A549 (cell line): ENCODE data around the gene TAL1. TPM values are rescaled to one million over a fixed set of nuclear protein-coding genes. Genes with fewer than 3 reads are reported as not detected.

Experiments used
- ATAC-seq, 2 experiments: fragments of 200-7000 bp in 1 of 2; fragments of >200 bp in 1 of 2; cut with Nextera tagmentation in 1 of 2; cut with Tn5 transposase in 1 of 2; 3 replicates each; pipeline versions ENCODE4 v1.8.0 to v1.9.1; 2018 to 2020; ENCODE audit warnings: mild to moderate bottlenecking in 1 of 2, moderate library complexity in 1 of 2
- CTCF ChIA-PET: fragments of 300-600 bp; sonication (Branson Sonifier 250); formaldehyde crosslinking; extraction: SDS; loops from one replicate; lab custom pipeline; 2021; ENCODE audit warnings: antibody characterized with exemption, inconsistent platforms; lab: Yijun Ruan, JAX
- POLR2A ChIA-PET: fragments of 350-600 bp; formaldehyde crosslinking; extraction: SDS; loops from one replicate; lab custom pipeline; 2021; ENCODE audit warnings: antibody characterized with exemption, inconsistent platforms; lab: Yijun Ruan, JAX
- DNase-seq, 2 experiments: peaks; one replicate each; pipeline versions ENCODE4 v3.0.0 to v3.0.0-alpha.2; 2011 to 2016; ENCODE audit warnings: low read depth in 1 of 2, low spot score in 1 of 2
- FAIRE-seq: peaks from 2 replicates; lab custom pipeline; 2011; peaks lifted over from hg19 to GRCh38; lab: Jason Lieb, UNC
- H3K27ac ChIP-seq, 2 experiments: fragments of >200 bp; sonication (Bioruptor Twin); formaldehyde crosslinking; 3 replicates each; pipeline ENCODE4 v1.5.1; 2016 to 2017
- H3K4me1 ChIP-seq: fragments of >200 bp; sonication (Bioruptor Twin); formaldehyde crosslinking; 3 replicates; pipeline ENCODE4 v1.6.1; 2016
- H3K4me2 ChIP-seq: fragments of >200 bp; sonication (Bioruptor Twin); formaldehyde crosslinking; 3 replicates; pipeline ENCODE4 v1.6.1; 2016
- H3K4me3 ChIP-seq: fragments of >200 bp; sonication (Bioruptor Twin); formaldehyde crosslinking; 3 replicates; pipeline ENCODE4 v1.5.1; 2016
- H3K9me3 ChIP-seq: fragments of >200 bp; sonication (Bioruptor Twin); formaldehyde crosslinking; 3 replicates; pipeline ENCODE4 v1.6.1; 2016
- CBX2 ChIP-seq: fragments of 200-600 bp; sonication (generic); IDR thresholded peaks from 2 replicates; pipeline ENCODE4 v1.6.1; 2016; ENCODE audit warnings: low read depth, mild to moderate bottlenecking, borderline replicate concordance
- CHD4 ChIP-seq: fragments of 200-600 bp; sonication (generic); IDR thresholded peaks from 2 replicates; pipeline ENCODE4 v1.6.1; 2016; ENCODE audit warnings: antibody characterized with exemption, mild to moderate bottlenecking, borderline replicate concordance
- E2F6 ChIP-seq: IDR thresholded peaks from 2 replicates; pipeline ENCODE4 v1.6.1; 2012; ENCODE audit warnings: low read depth, borderline replicate concordance
- EHMT2 ChIP-seq: fragments of 200-600 bp; sonication (generic); IDR thresholded peaks from 2 replicates; pipeline ENCODE4 v1.6.1; 2016; ENCODE audit warnings: antibody characterized with exemption, low read depth, mild to moderate bottlenecking, moderate library complexity
- ELK1 ChIP-seq: fragments of 150-350 bp; IDR thresholded peaks from 2 replicates; pipeline ENCODE4 v1.6.1; 2014; ENCODE audit warnings: low read depth, mild to moderate bottlenecking, low read length
- EP300 ChIP-seq, 2 experiments: fragments of >200 bp; sonication (Bioruptor Twin); formaldehyde crosslinking; IDR thresholded peaks; 2 replicates in 1 of 2; 3 replicates in 1 of 2; pipeline ENCODE4 v1.6.1; 2016 to 2017
- FOSL2 ChIP-seq, 2 experiments: fragments of 450-650 bp in 1 of 2; fragments of >200 bp in 1 of 2; sonication (Bioruptor Twin) in 1 of 2; formaldehyde crosslinking; IDR thresholded peaks; 2 replicates each; pipeline versions ENCODE4 v1.5.0 to v1.6.1; 2016 to 2020; ENCODE audit warnings: mild to moderate bottlenecking in 1 of 2, moderate library complexity in 1 of 2
- GATA3 ChIP-seq: IDR thresholded peaks from 2 replicates; pipeline ENCODE4 v1.6.1; 2012; ENCODE audit warnings: borderline replicate concordance
- HOXB13 ChIP-seq: fragments of 250-450 bp; sonication (Bioruptor Pico); IDR thresholded peaks from 2 replicates; pipeline ENCODE4 v1.5.0; 2020; ENCODE audit warnings: low read depth, mild to moderate bottlenecking, moderate library complexity
- JUN ChIP-seq, 2 experiments: fragments of >200 bp; sonication (Bioruptor Twin); formaldehyde crosslinking; IDR thresholded peaks; 2 replicates in 1 of 2; 3 replicates in 1 of 2; pipeline ENCODE4 v1.6.1; 2016 to 2017
- JUNB ChIP-seq: fragments of >200 bp; sonication (Bioruptor Twin); formaldehyde crosslinking; IDR thresholded peaks from 2 replicates; pipeline ENCODE4 v1.6.1; 2016
- MAFK ChIP-seq: fragments of 450-650 bp; IDR thresholded peaks from 2 replicates; pipeline ENCODE4 v1.6.1; 2014; ENCODE audit not compliant: partially characterized antibody
- MAX ChIP-seq: IDR thresholded peaks from 2 replicates; pipeline ENCODE4 v1.6.1; 2012
- MAZ ChIP-seq: fragments of 150-350 bp; IDR thresholded peaks from 2 replicates; pipeline ENCODE4 v1.6.1; 2014; ENCODE audit warnings: antibody characterized with exemption, low read depth, low read length, borderline replicate concordance
- NFE2L2 ChIP-seq: fragments of 150-350 bp; conservative IDR thresholded peaks from 2 replicates; pipeline ENCODE4 v1.6.1; 2014; ENCODE audit warnings: low read length
- NPAS2 ChIP-seq: fragments of 250-450 bp; sonication (Bioruptor Pico); IDR thresholded peaks from 2 replicates; pipeline ENCODE4 v1.8.0; 2022; ENCODE audit warnings: mild to moderate bottlenecking, moderate library complexity, borderline replicate concordance
- PBX3 ChIP-seq: IDR thresholded peaks from 2 replicates; pipeline ENCODE4 v1.6.1; 2012
- RCOR1 ChIP-seq: fragments of 150-350 bp; IDR thresholded peaks from 2 replicates; pipeline ENCODE4 v1.6.1; 2014; ENCODE audit warnings: antibody characterized with exemption, low read length, low read depth
- RFX5 ChIP-seq: fragments of 450-650 bp; IDR thresholded peaks from 2 replicates; pipeline ENCODE4 v1.7.1; 2014; ENCODE audit warnings: antibody characterized with exemption, mild to moderate bottlenecking, moderate library complexity
- TFCP2L1 ChIP-seq: fragments of 250-450 bp; sonication (Bioruptor Pico); IDR thresholded peaks from 2 replicates; pipeline ENCODE4 v1.5.0; 2021; ENCODE audit warnings: mild to moderate bottlenecking
- ZNF302 ChIP-seq: fragments of 250-450 bp; sonication (Bioruptor Pico); IDR thresholded peaks from 2 replicates; pipeline ENCODE4 v1.9.0; 2021; ENCODE audit warnings: inconsistent platforms, mild to moderate bottlenecking, moderate library complexity
- ZSCAN20 ChIP-seq: fragments of 250-450 bp; sonication (Bioruptor Pico); IDR thresholded peaks from 2 replicates; pipeline ENCODE4 v1.8.0; 2022; ENCODE audit warnings: mild to moderate bottlenecking, moderate library complexity
- WGBS: methylation state at CpG from one replicate; pipeline ENCODE4 v1.1.6; 2017; ENCODE audit errors: missing lambda C conversion rate; 5-methylcytosine and 5-hydroxymethylcytosine counted together
- polyA plus RNA-seq, 4 experiments: library from polyadenylated mRNA; depleted of rRNA in 3 of 4; stranded (reverse); fragments of >200 nt; fragmentation: RNase III in 1 of 4; extraction: RNeasy Plus Mini Kit Qiagen cat#74134 plus additional on column Dnase treatment in 1 of 4; gene quantifications; 2 replicates in 3 of 4; 3 replicates in 1 of 4; pipeline ENCODE4 v1.2.3, GENCODE V29; 2011 to 2017

Gene TAL1
- polyA plus RNA-seq, 2 of the 4 experiments (the other 2 are of a cell fraction) = not detected

- TF ChIP-seq NFE2L2 (no peak), JUN (IDR thresholded peaks at IDR 0.05) (no peak), CHD4 (no peak), RCOR1 (no peak), TFCP2L1 (CRISPR knock-in tag) (no peak), HOXB13 (no peak), GATA3 (no peak), PBX3 (no peak), EHMT2 (no peak), MAFK (no peak)
- TF ChIP-seq, all 56 proteins: peak for 0
- FAIRE-seq = no peak
- Histone ChIP-seq H3K4me3 (no peak overlapping the region), H3K4me2 (no peak overlapping the region), H3K9me3 (no peaks in the 10 kb centered on the region), H3K27ac (no peak overlapping the region), H3K4me1 (no peaks in the 10 kb centered on the region)
- ATAC-seq = no peak
- ChIA-PET POLR2A (no interaction called here), CTCF (interaction anchor here (0.8 to 3.3 kb wide), 5 partner anchors 9 to 51 kb away, joined by 3 to 14 read pairs (median 3); no protein-coding TSS in a partner anchor)
- 83% methylated on average over 8 of the region's 9 CpGs for WGBS
- no peak for DNase-seq
Measured at GRCh38 chr1:47211796-47212269, 20.2 kb downstream of the TAL1 start.

- 48% methylated on average over 3 of the region's 3 CpGs for WGBS
- FAIRE-seq = no peak
Measured at GRCh38 chr1:47210666-47211065, 21.4 kb downstream of the TAL1 start.

GRCh38 chr1:47209725-47210325, 22.2 kb downstream of the TAL1 start:
- Histone ChIP-seq H3K27ac (no peak overlapping the region), H3K4me2 (no peak overlapping the region), H3K4me1 (no peaks in the 10 kb centered on the region), H3K9me3 (no peaks in the 10 kb centered on the region), H3K4me3 (no peak overlapping the region)
- ATAC-seq (no peak), FAIRE-seq (no peak), DNase-seq (no peak)
- CTCF ChIA-PET = interaction anchor here (1.2 kb wide), 1 partner anchor 16 kb away, joined by 4 read pairs; no protein-coding TSS in a partner anchor
- POLR2A ChIA-PET = no interaction called here
- TF ChIP-seq E2F6 (no peak), CHD4 (no peak), HOXB13 (no peak), CBX2 (no peak), RFX5 (no peak), JUN (IDR thresholded peaks at IDR 0.05) (no peak), NPAS2 (CRISPR knock-in tag) (no peak), ZNF302 (CRISPR knock-in tag) (no peak), FOSL2 (IDR thresholded peaks at IDR 0.05) (no peak), FOSL2 (CRISPR knock-in tag; IDR thresholded peaks at IDR 0.05) (no peak), EP300 (IDR thresholded peaks at IDR 0.05) (no peak), ELK1 (no peak), JUNB (no peak), RCOR1 (no peak), ZSCAN20 (no peak), MAX (no peak), PBX3 (no peak)
- WGBS = 59% methylated on average over 3 of the region's 3 CpGs

More at GRCh38 chr1:47210666-47211065, 21.4 kb downstream of the TAL1 start:
- ATAC-seq = no peak
- TF ChIP-seq MAZ = no peak
- H3K27ac ChIP-seq = no peak overlapping the region
- H3K4me2 ChIP-seq = no peak overlapping the region
- DNase-seq = no peak
- H3K4me3 ChIP-seq = no peak overlapping the region
- ChIA-PET POLR2A (no interaction called here), CTCF (interaction anchor here (1.2 kb wide), 1 partner anchor 17 kb away, joined by 4 read pairs; no protein-coding TSS in a partner anchor)
- no peaks in the 10 kb centered on the region for H3K4me1 ChIP-seq
- no peaks in the 10 kb centered on the region for H3K9me3 ChIP-seq
